Epithelial cell of proximal tubule (primary cell): ENCODE results near the gene FADD. TPM values are rescaled to one million over a fixed set of nuclear protein-coding genes. Genes with fewer than 3 reads are reported as not detected.

Experiments
- DNase-seq: peaks from one replicate; pipeline ENCODE4 v3.0.0-alpha.2; 2011; ENCODE audit warnings: low read depth
- H3K4me3 ChIP-seq: 2 replicates; pipeline ENCODE4 v1.5.1; 2011; ENCODE audit warnings: low read depth, mild to moderate bottlenecking, low read length
- total RNA-seq: library from RNA; depleted of rRNA; stranded (reverse); fragments of >200 nt; gene quantifications from 2 replicates; pipeline ENCODE4 v1.2.3, GENCODE V29; 2015
- TF ChIP-seq, protein P1 (sequence below): conservative IDR thresholded peaks from 2 replicates; pipeline ENCODE4 v1.5.1; 2012; ENCODE audit warnings: low read depth, mild to moderate bottlenecking, low read length

Gene FADD
- total RNA-seq, 1 donor from 2014 or later = 39.7 TPM

DNA sequence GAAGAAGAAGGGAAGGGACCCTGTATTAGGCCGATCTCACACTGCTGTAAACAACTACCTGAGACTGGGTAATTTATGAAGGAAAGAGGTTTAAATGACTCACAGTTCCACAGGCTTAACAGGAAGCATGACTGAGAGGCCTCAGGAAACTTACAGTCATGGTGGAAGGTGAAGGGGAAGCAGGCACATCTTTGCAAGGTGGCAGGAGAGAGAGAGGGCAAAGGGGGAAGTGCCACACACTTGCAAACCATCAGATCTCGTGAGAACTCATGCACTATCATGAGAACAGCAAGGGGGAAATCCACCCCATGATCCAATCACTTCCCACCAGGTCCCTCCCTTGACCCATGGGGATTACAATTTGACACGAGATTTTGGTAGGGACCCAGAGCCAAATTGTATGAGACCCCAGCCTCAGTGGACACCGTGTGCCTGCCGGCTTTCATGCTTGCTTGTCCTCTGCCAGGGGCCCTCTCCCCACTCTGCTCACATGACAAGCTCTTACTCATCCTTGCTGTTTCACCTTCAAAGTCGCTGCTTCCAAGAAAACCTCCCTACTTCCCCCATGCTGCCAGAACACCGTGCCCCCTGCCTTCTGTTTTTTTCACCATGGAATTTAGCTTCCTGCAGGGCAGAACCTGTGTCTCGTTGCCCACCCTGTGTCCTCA, 44.1 kb downstream of the FADD start:
- DNase-seq = no peak

DNA sequence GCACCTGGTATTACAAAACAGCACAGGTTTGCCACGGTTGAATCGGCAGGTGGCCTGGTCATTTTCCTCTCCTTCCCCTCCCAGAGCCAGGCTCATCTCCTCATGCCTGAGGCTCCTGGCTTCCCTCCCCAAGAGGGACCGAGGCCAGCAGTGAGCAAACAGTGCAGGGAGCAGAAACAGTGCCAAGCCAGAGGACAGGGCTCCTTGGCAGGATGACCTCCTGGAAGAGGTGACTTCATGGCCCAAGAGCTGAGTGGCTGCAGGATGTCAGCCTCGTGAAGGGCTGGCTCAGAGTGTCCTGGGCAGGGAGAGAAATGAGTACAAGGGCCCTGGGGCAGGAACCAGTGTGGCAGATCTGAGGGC, 44.6 kb downstream of the FADD start:
- H3K4me3 ChIP-seq = no peak overlapping the region
- TF ChIP-seq, protein P1, sequence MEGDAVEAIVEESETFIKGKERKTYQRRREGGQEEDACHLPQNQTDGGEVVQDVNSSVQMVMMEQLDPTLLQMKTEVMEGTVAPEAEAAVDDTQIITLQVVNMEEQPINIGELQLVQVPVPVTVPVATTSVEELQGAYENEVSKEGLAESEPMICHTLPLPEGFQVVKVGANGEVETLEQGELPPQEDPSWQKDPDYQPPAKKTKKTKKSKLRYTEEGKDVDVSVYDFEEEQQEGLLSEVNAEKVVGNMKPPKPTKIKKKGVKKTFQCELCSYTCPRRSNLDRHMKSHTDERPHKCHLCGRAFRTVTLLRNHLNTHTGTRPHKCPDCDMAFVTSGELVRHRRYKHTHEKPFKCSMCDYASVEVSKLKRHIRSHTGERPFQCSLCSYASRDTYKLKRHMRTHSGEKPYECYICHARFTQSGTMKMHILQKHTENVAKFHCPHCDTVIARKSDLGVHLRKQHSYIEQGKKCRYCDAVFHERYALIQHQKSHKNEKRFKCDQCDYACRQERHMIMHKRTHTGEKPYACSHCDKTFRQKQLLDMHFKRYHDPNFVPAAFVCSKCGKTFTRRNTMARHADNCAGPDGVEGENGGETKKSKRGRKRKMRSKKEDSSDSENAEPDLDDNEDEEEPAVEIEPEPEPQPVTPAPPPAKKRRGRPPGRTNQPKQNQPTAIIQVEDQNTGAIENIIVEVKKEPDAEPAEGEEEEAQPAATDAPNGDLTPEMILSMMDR = no peak
- DNase-seq = no peak

More for the DNA sequence above, 44.1 kb downstream of the FADD start:
- TF ChIP-seq, protein P1 = no peak
- no peak overlapping the region for H3K4me3 ChIP-seq

DNA sequence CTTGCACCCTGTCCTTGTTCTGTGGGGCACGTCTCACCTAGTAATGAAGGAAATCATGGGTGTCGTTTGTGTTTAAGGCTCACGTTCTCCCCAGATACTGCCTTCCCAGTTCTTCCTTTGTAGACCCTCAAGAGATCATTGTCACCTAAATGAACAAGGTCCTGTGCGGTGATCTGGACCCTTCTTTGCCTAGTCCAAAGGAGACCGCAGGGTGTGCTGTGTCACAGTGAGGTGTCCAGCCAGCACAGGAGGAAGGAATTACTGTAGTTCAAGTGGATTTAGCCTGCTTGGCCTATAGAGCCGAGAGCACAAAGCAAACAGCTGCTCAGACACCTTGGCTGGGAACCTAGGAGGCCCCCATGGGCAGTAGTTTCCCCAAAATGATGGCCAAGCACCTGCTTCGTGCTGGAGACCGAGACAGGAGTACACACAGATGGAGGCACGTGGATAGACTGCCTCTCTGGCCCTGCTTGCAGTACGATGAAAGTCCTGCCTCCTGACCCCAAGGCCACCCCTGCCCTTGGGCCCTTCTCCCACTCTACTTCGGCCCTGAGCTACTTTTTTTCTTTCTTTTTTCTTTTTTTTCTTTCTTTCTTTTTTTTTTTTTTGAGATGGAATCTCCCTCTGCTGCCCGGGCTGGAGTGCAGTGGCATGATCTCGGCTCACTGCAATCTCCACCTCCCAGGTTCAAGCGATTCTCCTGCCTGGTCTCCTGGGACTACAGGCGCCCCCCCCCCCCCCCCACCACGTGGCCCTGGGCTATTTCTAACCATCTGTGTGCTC, 48.0 kb downstream of the FADD start:
- TF ChIP-seq, protein P1 = no peak

DNA sequence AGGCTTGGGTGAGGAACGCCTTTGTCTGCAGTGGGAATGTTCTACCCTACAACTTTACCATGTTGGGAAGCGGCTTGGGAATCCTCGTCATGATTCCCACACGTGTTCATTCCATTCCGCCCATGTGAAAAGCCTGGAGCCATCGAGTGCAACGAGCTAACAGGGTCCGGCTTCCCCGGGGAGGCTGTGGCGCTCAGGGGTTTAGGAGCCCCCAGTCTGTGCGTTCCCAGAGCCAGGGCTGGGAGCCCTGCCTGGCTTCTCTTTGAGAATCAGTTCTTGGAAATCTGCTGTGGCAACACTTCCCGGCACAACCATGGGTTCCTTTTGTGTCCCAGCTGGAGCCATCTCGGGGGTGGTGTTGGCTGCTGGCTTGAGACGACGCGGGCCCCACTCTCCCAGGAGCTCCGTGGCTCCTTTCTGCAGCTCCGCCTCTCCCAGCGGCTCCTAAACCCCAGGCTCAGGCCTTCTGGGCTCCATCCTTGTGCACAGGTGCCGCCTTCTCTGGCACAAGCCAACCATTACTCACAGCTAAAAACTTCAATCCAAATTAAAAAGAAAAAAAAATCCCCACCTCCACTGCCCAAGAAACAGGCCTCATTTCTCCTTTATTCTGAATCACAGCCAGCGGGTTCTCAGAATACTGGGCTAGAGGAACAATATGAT, 48.7 kb downstream of the FADD start:
- no peak overlapping the region for H3K4me3 ChIP-seq
- DNase-seq = no peak
- TF ChIP-seq, protein P1 = no peak

More for the DNA sequence above, 48.0 kb downstream of the FADD start:
- H3K4me3 ChIP-seq = no peak overlapping the region
- DNase-seq = no peak

DNA sequence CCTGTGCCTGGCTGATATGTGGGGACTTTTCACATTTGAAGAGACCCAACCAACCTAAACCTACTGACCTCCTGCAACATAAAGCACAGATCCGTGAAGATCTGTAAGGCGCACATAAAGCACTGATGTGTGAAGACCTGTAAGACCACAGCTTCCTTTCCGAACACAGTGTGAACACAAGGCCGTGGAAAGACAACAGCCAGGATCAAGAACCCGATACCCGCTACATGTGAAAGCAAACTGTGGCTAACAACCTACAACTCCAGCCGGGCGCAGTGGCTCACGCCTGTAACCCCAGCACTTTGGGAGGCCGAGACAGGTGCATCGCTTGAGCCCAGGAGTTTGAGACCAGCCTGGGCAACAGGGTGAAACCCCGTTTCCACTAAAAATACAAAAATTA, 49.7 kb downstream of the FADD start:
- H3K4me3 ChIP-seq = no peak overlapping the region
- TF ChIP-seq, protein P1 = no peak
- DNase-seq = no peak

DNA sequence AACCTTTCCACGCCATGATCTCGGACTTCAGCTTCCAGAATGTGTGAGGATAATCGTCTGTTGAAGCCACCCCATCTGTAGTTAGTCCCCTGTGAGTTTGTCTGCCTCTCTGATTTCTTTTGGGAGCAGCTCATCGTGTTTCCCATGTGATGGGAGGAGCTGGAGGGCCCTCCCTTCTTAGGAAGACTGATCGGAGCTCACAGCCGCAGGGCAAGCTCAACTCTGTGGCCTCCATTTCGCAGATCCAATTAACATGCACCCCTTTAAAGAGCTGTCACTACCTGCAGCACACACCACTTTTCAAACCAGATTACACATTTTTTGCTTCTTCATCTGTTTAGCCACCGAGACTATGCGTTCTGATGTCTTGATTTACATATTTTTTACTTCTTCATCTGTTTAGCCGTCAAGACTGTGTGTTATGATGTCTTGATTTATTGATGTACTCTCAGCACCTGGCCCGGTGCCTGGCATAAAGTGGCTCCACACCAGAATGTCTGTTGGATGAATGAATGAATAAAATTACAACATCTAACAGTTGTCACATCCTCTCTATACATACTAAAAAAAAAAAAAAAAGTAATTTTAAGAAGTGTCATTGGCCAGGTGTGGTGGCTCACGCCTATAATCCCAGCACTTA, 52.5 kb downstream of the FADD start:
- H3K4me3 ChIP-seq = no peak overlapping the region
- DNase-seq = no peak
- TF ChIP-seq, protein P1 = no peak

Other genes starting within 250 kb of the FADD start
- gene ANO1, start 125.0 kb upstream of the FADD start, total RNA-seq = 0.07 and 1.2 TPM in 2 replicates
- 18.0 and 23.9 TPM in 2 replicates for gene PPFIA1, start 67.4 kb downstream of the FADD start, total RNA-seq
- gene CTTN, start 195.2 kb downstream of the FADD start, total RNA-seq = 192 and 254 TPM in 2 replicates